K562 (cell line): ENCODE results near the gene PPIH. TPM values are rescaled to one million over a fixed set of nuclear protein-coding genes. Genes with fewer than 3 reads are reported as not detected.
A peak's percentile ranks its signal among the peaks of the same experiment; 100 is the strongest.

Experiments
- ATAC-seq: fragments of 200-7000 bp; cut with Tn5 transposase; 3 replicates; pipeline ENCODE4 v1.9.1; 2020; ENCODE audit warnings: moderate library complexity
- BruUV-seq: library from RNA; stranded (reverse); fragments of 400-500 nt; replicated peaks from 2 replicates; lab custom pipeline; 2021; lab: Mats Ljungman, UMichigan
- CTCF ChIA-PET: fragments of 300-600 bp; formaldehyde crosslinking; extraction: SDS; loops from one replicate; lab custom pipeline; 2021; ENCODE audit warnings: low intra/inter-chr PET ratio; lab: Yijun Ruan, JAX
- POLR2A ChIA-PET: fragments of 300-600, 350-650 bp; sonication (Branson Sonifier 250); formaldehyde crosslinking; extraction: SDS; loops from one replicate; lab custom pipeline; 2021; ENCODE audit warnings: antibody characterized with exemption, inconsistent platforms; lab: Yijun Ruan, JAX
- DNase-seq, 4 experiments: peaks; one replicate each; pipeline versions ENCODE4 v3.0.0 to v3.0.0-alpha.2; 2011 to 2018; ENCODE audit warnings: low spot score in 3 of 4, mixed read lengths in 3 of 4; ENCODE audit errors: extremely low read depth in 1 of 4
- FAIRE-seq: peaks from 2 replicates; lab custom pipeline; 2011; peaks lifted over from hg19 to GRCh38; lab: Jason Lieb, UNC
- H2AFZ ChIP-seq: 2 replicates; pipeline ENCODE4 v1.6.0; 2011; ENCODE audit warnings: low read depth, low read length, control low read depth, inconsistent platforms
- H3K27ac ChIP-seq: fragments of 200-600 bp; 3 replicates; pipeline ENCODE4 v1.8.0; 2011; ENCODE audit warnings: low read depth, mild to moderate bottlenecking, control low read depth, inconsistent platforms, low read length, moderate library complexity, mixed read lengths; ENCODE audit errors: extremely low read depth
- H3K27me3 ChIP-seq, 2 experiments: fragments of 300-600 bp in 1 of 2; 2 replicates in 1 of 2; 3 replicates in 1 of 2; pipeline versions ENCODE4 v1.6.0 to v1.8.0; 2011; ENCODE audit warnings: inconsistent platforms in 2 of 2, low read length in 2 of 2, mild to moderate bottlenecking in 1 of 2, mixed read lengths in 1 of 2, moderate library complexity in 1 of 2; ENCODE audit not compliant: control insufficient read depth in 2 of 2, insufficient read depth in 2 of 2
- H3K36me3 ChIP-seq: fragments of 300-600 bp; 3 replicates; pipeline ENCODE4 v1.8.0; 2011; ENCODE audit warnings: mild to moderate bottlenecking, low read length, inconsistent platforms; ENCODE audit not compliant: control insufficient read depth, insufficient read depth
- H3K4me1 ChIP-seq, 2 experiments: fragments of 200-600 bp in 1 of 2; replicated peaks in 1 of 2; 2 replicates in 1 of 2; 3 replicates in 1 of 2; pipeline versions ENCODE4 v1.5.1 to v1.8.0; 2011; ENCODE audit warnings: inconsistent platforms in 2 of 2, low read length in 2 of 2, mild to moderate bottlenecking in 1 of 2, mixed read lengths in 1 of 2, moderate library complexity in 1 of 2; ENCODE audit not compliant: control insufficient read depth in 2 of 2, insufficient read depth in 2 of 2
- H3K4me2 ChIP-seq: 2 replicates; pipeline ENCODE4 v1.6.1; 2011; ENCODE audit warnings: low read length, control low read depth, inconsistent platforms, mixed read lengths; ENCODE audit not compliant: insufficient read depth
- H3K4me3 ChIP-seq: fragments of 200-600 bp; sonication (generic), shearing (Covaris generic); 2 replicates; pipeline ENCODE4 v1.5.1; 2016; ENCODE audit warnings: control low read depth, inconsistent platforms
- H3K79me2 ChIP-seq: fragments of 200-600 bp; 3 replicates; pipeline ENCODE4 v1.8.0; 2011; ENCODE audit warnings: low read length, inconsistent platforms; ENCODE audit not compliant: control insufficient read depth, insufficient read depth
- H3K9ac ChIP-seq, 2 experiments: 2 replicates each; pipeline versions ENCODE4 v1.6.0 to v1.6.1; 2011; ENCODE audit warnings: low read depth in 2 of 2, low read length in 2 of 2, control low read depth in 1 of 2, inconsistent platforms in 1 of 2, mild to moderate bottlenecking in 1 of 2, mixed read lengths in 1 of 2; ENCODE audit not compliant: insufficient read depth in 1 of 2
- H3K9me1 ChIP-seq: one replicate; pipeline ENCODE4 v1.6.0; 2011; ENCODE audit warnings: inconsistent platforms, mild to moderate bottlenecking, low read length, moderate library complexity; ENCODE audit not compliant: control insufficient read depth, insufficient read depth
- H3K9me3 ChIP-seq: replicated peaks from 2 replicates; pipeline ENCODE4 v1.5.1; 2011; ENCODE audit warnings: low read depth, low read length, inconsistent platforms; ENCODE audit not compliant: control insufficient read depth, insufficient read depth
- H4K20me1 ChIP-seq: replicated peaks from 2 replicates; pipeline ENCODE4 v1.6.1; 2011; ENCODE audit warnings: low read length, inconsistent platforms, mixed read lengths; ENCODE audit not compliant: control insufficient read depth, insufficient read depth
- BRF2 ChIP-seq: IDR thresholded peaks from 3 replicates; pipeline ENCODE4 v1.6.1; 2011; ENCODE audit warnings: borderline replicate concordance, mild to moderate bottlenecking; ENCODE audit not compliant: insufficient read length, insufficient read depth
- HDAC6 ChIP-seq: IDR thresholded peaks from 2 replicates; pipeline ENCODE4 v1.6.1; 2012; ENCODE audit warnings: low read depth, mild to moderate bottlenecking, control low read depth, inconsistent platforms, low read length, moderate library complexity
- KLF16 ChIP-seq: IDR thresholded peaks from 2 replicates; pipeline ENCODE4 v1.6.1; 2016; ENCODE audit warnings: antibody characterized with exemption
- PREB ChIP-seq: sonication (generic); formaldehyde crosslinking; IDR thresholded peaks from 2 replicates; pipeline ENCODE4 v1.8.1; 2023; ENCODE audit warnings: mild to moderate bottlenecking, missing genetic modification reagents
- PTBP1 ChIP-seq: fragments of 200-400 bp; formaldehyde crosslinking; IDR thresholded peaks from 2 replicates; pipeline ENCODE4 v1.6.1; 2017; ENCODE audit warnings: low read depth, low read length
- RBFOX2 ChIP-seq: fragments of 200-400 bp; formaldehyde crosslinking; IDR thresholded peaks from 2 replicates; pipeline ENCODE4 v1.6.1; 2017; ENCODE audit warnings: low read depth, mild to moderate bottlenecking, low read length, moderate library complexity
- SRF ChIP-seq, 2 experiments: fragments of 250-450, 450-650 bp in 1 of 2; sonication (Bioruptor Pico) in 1 of 2; sonication (generic) in 1 of 2; formaldehyde crosslinking; IDR thresholded peaks; 2 replicates each; pipeline versions ENCODE4 v1.5.0 to v1.5.1; 2020 to 2022; ENCODE audit warnings: mild to moderate bottlenecking in 1 of 2, missing genetic modification reagents in 1 of 2
- ZBTB9 ChIP-seq: fragments of 450-650 bp; formaldehyde crosslinking; IDR thresholded peaks from 2 replicates; pipeline ENCODE4 v1.4.0; 2020; ENCODE audit warnings: mild to moderate bottlenecking, moderate library complexity
- ZNF143 ChIP-seq: sonication (generic); formaldehyde crosslinking; IDR thresholded peaks from 2 replicates; pipeline ENCODE4 v1.9.0; 2022; ENCODE audit warnings: mild to moderate bottlenecking, missing genetic modification reagents
- ZNF316 ChIP-seq: fragments of 450-650 bp; IDR thresholded peaks from 2 replicates; pipeline ENCODE4 v1.6.1; 2016
- ZNF609 ChIP-seq: sonication (generic); formaldehyde crosslinking; IDR thresholded peaks from 2 replicates; pipeline ENCODE4 v1.8.1; 2023; ENCODE audit warnings: missing genetic modification reagents, mild to moderate bottlenecking, borderline replicate concordance
- ZNF77 ChIP-seq: fragments of 250-450 bp; sonication (Bioruptor Pico); IDR thresholded peaks from 2 replicates; pipeline ENCODE4 v1.5.0; 2020
- WGBS: fragments of 100-300 bp; shearing (Covaris generic); methylation state at CpG from one replicate; pipeline ENCODE4 v1.1.6; 2016; ENCODE audit warnings: low coverage, mixed read lengths; ENCODE audit not compliant: insufficient coverage; ENCODE audit errors: missing lambda C conversion rate; 5-methylcytosine and 5-hydroxymethylcytosine counted together
- in situ Hi-C: fragments of 300-500 bp; cut with MboI; formaldehyde crosslinking; loops from 4 replicates; pipeline ENCODE4 v1.15.0; 2018; ENCODE audit warnings: inconsistent platforms, mixed read lengths
- intact Hi-C: fragments of 100-400 bp; cut with micrococcal nuclease; formaldehyde crosslinking; loops from 2 replicates; pipeline ENCODE4 v1.14.2; 2022
- polyA plus RNA-seq, 8 experiments: library from polyadenylated mRNA; depleted of rRNA in 4 of 8; stranded (reverse) in 5 of 8; unstranded in 3 of 8; fragments of >200 nt; fragmentation: Nextera tagmentation in 2 of 8; fragmentation: Illumina TruSeq in 1 of 8; extraction: Ambion mirVana in 2 of 8; extraction: Trizol in 1 of 8; gene quantifications; 2 replicates each; pipeline versions ENCODE4 v1.2.1 to v1.2.3, GENCODE V29; 2011 to 2014; ENCODE audit warnings: inconsistent platforms in 1 of 8, missing spikeins in 1 of 8
- total RNA-seq, 7 experiments: library from RNA; depleted of rRNA in 6 of 7; stranded (reverse); fragments of >200 nt in 6 of 7; fragmentation: Illumina TruSeq in 2 of 7; extraction: Trizol in 2 of 7; gene quantifications; 2 replicates each; pipeline versions ENCODE4 v1.2.1 to v1.2.3, GENCODE V29; 2011 to 2021; ENCODE audit warnings: low replicate concordance in 1 of 7

The PPIH gene
- total and polyA plus RNA-seq, 9 of the 15 experiments (the other 6 are each of a cell fraction or from before 2014, with no cell fraction given), result 197 to 470 (median 277) TPM

- TF ChIP-seq ZNF609 (CRISPR knock-in tag), result no peak
- no peak for TF ChIP-seq SRF (CRISPR knock-in tag; IDR thresholded peaks at IDR 0.05)
- no peak for TF ChIP-seq KLF16
- no peak for TF ChIP-seq HDAC6
These were observed 1.0 kb upstream of the PPIH start (continued) for GRCh38 chr1:42657201-42657600.

GRCh38 chr1:42658877-42659337 lies 684 bp downstream of the PPIH start:
- peak; percentile 42 for FAIRE-seq
- intact Hi-C loops, result loop anchor here (1.0 kb wide), 1 partner anchor 23 kb away; the partner anchor contains the start of gene YBX1
- TF ChIP-seq ZNF143 (CRISPR knock-in tag) (no peak), BRF2 (no peak), ZNF77 (CRISPR knock-in tag) (no peak), ZBTB9 (no peak), RBFOX2 (no peak), ZNF316 (no peak), PTBP1 (no peak), PREB (0 out of 2 replicates have a peak, but pooled peaks have one; percentile 74)

More at GRCh38 chr1:42658877-42659337, 684 bp downstream of the PPIH start:
- peaks cover 48% of the 10 kb centered on the region for H3K79me2 ChIP-seq
- ATAC-seq (peak; percentile 2; the same call in 2 of the 3 replicates), DNase-seq (no peak)
- POLR2A ChIA-PET, result interaction anchor here (1.1 to 2.7 kb wide), 6 partner anchors 9 to 80 kb away, joined by 3 to 27 read pairs (median 8); partner anchors contain the start of gene YBX1
- in situ Hi-C loops, result no loop called here
- BruUV-seq, result no TSS peak
- no peaks in the 10 kb centered on the region for H3K9me3 ChIP-seq
- H3K9me1 ChIP-seq, result no peaks in the 10 kb centered on the region
- H3K4me3 ChIP-seq, result peak overlapping the region; percentile 58
- peak overlapping the region; percentile 98 for H2AFZ ChIP-seq
- H3K4me1 ChIP-seq, result peaks cover 0 to 16% of the 10 kb centered on the region in 2 experiments
- H3K27ac ChIP-seq, result peak overlapping the region; percentile 86
- H3K36me3 ChIP-seq, result peaks cover 47% of the 10 kb centered on the region
- H3K27me3 ChIP-seq, result no peaks in the 10 kb centered on the region
- H3K4me2 ChIP-seq, result peak overlapping the region; percentile 99
- CTCF ChIA-PET, result no interaction called here
- peak overlapping the region; percentile 91 to 99 for H3K9ac ChIP-seq
- WGBS, result 1% methylated on average over 20 of the region's 20 CpGs
- no peaks in the 10 kb centered on the region for H4K20me1 ChIP-seq
